Right forelimb (tissue), 1 donor: Measurements from ENCODE around the gene GPNMB.

Source experiments
- DNase-seq: peaks from one replicate; pipeline ENCODE4 v3.0.0-alpha.2; 2018

GPNMB gene

DNA sequence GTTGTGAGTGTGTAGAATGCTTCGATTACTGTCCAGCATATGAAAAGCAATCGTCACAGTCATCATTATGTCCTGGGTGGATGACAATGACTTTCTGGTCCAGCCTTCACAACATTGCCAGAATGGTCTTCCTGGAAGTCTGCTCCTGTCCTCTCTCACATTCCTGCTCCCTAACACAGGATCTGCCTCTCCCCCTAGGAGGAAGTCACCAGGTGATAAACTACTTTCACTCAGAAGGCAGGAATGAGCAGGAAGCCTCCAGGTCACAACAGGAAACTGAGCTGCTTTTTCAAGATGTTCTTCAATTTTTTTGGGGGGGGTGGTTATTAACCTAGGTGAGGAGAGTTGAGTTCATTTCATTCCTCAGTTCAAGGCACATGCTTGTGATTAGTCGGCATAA lies 13.6 kb upstream of the GPNMB start:
- DNase-seq, result no peak

- DNase-seq, result no peak
Measured at GRCh38 chr7:23234569-23235296, 11.8 kb upstream of the GPNMB start.

- no peak for DNase-seq
Measured at GRCh38 chr7:23235813-23236221, 10.8 kb upstream of the GPNMB start.

DNA sequence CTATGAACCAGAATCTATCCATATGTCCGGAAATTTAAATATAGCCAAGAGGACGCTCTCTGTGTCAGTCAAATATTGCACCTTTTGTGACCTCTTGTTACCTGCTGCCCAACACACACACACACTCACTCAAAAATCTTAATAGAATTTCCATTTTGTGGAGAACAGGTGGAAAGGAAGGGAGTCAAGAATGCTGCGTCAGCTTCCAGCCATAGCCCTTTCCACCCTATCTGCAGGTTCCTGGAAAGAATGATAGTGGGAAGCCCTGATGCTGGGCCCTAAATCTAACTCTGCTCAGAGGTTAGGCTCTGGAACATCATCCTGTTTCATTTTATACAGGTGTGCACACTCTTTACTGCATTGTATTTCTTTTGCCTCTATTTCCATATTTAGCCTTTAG lies 9.6 kb upstream of the GPNMB start:
- DNase-seq, result no peak

DNA sequence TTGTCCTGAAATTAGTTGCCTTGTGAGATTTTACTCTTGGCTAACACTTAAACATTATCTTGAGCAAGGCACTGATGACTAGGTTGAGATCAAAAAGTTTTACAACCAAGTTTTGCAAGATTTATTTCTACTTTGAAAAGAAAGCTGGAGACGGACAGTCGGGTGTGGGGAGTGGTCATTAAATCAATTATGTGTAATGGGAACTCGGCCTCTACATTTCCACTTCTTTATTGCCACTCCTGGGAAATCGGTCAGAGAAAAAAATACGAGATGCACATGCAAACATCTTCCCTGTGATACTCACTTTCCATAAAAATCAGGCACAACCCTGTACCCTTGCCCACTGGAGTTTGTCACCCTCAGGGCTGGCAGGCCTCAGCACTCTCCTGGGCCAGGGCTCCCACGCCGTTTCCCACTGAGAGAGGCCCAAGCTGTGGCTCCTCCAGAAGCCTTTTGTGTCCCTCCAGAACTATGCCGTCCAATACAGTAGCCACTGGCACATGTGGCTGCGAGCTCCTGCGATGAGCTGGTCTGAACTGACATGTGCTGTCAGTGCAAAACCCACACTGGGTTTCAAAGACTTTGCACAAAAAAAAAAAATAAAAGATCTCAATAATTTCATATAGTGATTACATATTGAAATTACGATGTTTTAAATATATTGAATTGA lies 7.5 kb upstream of the GPNMB start:
- DNase-seq, result no peak

DNA sequence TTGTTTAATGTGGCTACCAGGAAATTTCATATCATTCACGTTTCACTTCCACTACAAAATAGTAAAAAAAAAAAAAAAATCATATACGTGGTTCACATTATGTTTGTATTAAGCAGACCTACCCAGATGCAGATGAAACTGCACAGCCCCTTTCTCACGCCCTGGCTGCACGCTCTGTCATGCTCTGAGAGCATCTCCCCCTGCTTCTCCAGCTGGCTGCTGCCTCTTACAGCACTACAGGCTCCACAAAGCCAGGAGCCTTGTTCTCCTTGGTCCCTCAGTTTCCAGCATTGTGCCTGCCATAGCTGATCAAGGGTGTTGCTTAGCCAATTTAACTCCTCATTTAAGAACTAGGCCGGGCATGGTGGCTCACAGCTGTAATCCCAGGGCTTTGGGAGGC lies 6.9 kb upstream of the GPNMB start:
- no peak for DNase-seq

DNA sequence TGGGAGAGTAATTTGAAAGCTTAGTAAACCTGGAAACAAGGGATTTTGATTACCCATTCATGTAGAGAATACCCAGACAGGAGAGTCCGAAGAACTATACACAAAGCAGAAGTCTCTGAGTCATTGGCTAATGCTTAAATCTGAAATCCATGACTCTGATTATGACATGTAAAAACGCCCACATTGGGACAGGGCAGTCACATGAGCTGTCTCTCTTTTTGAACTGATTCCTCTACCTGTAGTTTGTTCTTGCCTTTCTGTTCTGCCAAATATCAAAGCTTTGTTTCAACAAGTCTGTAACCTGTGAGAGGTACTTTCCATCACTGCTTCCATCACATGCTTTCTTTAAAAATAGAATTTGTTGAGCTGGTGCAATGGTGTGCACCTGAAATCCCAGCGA lies 4.3 kb upstream of the GPNMB start:
- DNase-seq, result no peak

- no peak for DNase-seq
Measured at GRCh38 chr7:23242935-23243334, 3.6 kb upstream of the GPNMB start.

GRCh38 chr7:23247046-23247602 lies 549 bp downstream of the GPNMB start:
- peak; percentile 61 for DNase-seq

GRCh38 chr7:23247603-23248335 lies 1.2 kb downstream of the GPNMB start:
- DNase-seq, result peak; percentile 67

- no peak for DNase-seq
Measured at GRCh38 chr7:23249486-23249885, 2.9 kb downstream of the GPNMB start.

DNA sequence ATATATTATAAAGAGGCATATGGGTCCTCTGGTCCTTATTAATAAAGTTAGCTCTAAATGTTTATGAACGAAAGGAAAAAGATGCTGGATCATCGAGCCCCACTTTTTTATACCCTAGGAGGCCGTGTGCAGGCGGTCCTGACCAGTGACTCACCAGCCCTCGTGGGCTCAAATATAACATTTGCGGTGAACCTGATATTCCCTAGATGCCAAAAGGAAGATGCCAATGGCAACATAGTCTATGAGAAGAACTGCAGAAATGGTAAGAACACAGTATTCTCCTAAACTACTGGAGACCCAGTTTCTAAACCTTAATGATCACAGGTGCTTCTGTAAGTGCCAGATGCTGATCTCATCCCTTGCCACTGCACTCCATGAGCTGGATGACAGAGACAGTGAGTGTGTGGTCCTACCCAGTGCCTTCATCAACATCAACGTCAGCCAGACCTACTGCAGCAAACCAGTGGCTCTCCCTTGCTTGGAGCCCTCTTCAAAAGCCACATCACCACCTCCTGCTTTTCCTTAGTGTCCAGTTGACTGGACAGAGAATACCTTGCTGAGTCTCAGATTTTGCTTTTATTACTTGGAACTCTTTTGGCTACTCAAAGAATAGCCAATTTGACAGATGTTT lies 7.6 kb downstream of the GPNMB start:
- no peak for DNase-seq

- no peak for DNase-seq
Measured at GRCh38 chr7:23256731-23257130, 10.2 kb downstream of the GPNMB start.

- no peak for DNase-seq
Measured at GRCh38 chr7:23260371-23260770, 13.8 kb downstream of the GPNMB start.

DNA sequence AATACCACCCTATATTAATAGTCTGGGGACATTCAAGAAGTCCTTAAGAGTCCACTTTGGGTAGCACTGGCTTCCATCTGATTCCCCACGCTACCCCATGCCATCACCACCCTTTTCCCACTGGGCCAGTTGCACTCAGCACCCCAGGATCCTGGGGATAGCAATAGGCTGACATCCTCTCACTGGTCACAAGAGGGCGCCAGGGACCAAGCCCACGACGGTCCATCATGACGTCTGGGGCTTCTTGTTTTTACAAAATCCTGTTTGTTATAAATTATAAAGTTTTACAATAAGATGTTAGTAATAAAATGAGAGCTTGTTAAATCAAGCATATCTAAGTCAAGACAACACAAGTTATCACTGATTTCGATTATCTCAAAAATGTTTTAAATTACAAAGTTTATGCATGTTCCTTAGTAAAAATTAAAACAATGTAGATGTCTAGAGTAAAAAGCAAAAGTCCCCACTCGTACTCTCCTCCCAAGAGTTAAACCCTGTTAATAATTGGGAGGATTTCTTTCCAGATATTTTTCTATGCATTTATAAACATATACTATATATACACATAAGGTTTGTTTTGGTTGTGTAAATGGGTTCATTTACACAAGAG lies 15.4 kb downstream of the GPNMB start:
- DNase-seq, result peak; percentile 70

DNA sequence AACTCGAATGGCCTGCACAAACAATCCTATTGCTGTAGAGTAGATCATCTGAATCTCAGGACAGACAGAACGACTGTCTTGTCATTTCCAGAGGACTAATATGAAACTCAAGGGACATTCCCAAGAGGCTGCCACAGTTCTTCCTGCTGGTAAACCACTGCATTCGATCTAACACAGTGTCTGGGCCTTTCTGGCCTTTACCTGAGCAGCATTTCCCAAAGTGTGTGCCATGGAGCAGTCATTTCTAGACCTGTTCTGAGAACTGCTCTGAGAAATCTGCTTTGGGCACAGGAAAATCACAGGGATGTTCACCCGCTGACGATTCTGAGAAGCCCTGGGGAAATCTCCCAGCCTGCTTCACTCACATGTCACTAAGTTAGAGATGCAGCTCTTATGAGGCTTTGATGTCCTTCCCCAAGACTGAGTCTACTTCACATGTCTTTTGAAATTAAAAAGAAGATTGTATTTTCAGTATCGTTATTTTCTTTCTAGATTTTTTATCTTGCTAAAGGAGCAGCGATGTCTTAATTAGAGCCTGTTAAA lies 18.4 kb downstream of the GPNMB start:
- no peak for DNase-seq

DNA sequence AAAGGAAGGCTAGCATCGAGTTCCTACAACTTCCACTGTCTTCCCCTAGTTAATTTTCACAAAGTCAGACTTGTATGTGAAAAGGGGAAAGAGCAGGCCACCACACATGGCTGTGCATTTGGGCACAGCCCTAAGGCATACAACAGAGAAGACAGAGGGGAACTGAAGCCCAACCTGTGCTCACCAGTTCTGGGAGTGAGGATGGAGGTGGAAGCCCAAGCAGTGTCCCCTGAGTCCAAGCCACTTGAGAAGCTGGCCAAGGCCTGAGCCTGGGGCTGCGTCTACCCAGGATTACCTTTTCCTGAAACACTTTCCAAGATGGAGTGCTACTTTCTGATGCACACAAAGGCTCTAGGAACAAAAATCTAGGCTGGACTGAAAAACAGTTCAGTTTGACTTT lies 20.3 kb downstream of the GPNMB start:
- no peak for DNase-seq

GRCh38 chr7:23267357-23267756 lies 20.8 kb downstream of the GPNMB start:
- no peak for DNase-seq

- no peak for DNase-seq
Measured at GRCh38 chr7:23268167-23268566, 21.6 kb downstream of the GPNMB start.

GRCh38 chr7:23268746-23269145 lies 22.2 kb downstream of the GPNMB start:
- DNase-seq, result no peak

DNA sequence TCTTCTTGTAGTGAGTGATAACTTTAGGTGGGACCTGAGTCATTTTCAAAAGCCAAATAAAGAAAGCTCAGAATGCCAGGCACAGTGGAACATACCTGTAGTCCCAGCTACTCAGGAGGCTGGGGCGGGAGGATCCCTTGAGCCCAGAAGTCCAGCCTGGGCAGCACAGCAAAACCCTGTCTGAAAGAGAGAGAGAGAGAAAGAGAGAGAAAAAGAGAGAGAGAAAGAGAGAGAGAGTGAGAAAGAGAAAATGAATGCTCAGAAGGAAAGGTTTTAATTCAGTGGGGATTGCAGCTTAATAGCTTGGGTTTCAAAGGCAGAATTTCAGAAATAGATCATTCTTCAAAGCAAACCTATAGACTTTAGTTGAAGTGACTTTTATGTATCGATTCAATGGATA lies 25.7 kb downstream of the GPNMB start:
- DNase-seq, result no peak

DNA sequence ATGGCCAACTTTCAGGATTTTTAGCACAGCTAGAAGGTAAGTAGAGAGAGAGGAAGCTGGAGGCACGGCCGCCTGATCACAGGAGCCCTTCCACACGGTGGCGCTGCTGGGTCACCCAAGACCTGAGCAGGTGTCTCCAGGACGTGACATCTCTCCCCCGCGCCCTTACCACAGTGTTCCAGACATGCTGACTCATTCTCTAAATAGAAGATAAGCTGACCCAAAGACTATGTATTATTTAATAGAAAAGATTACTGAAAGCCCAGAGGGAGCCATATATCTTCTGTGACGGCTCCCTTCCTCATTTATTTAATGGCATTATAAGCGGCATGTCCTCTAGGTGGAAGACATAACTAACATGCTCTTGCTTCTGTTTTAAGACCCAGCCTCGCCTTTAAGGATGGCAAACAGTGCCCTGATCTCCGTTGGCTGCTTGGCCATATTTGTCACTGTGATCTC lies 26.6 kb downstream of the GPNMB start:
- peak; percentile 72 for DNase-seq
